ENCODE data around the gene CHST11.
"Not testable (repeated sequence)": the region's sequence is repeated elsewhere in the genome, so short reads cannot be mapped to it uniquely, and the experiment has no call there.

DNA sequence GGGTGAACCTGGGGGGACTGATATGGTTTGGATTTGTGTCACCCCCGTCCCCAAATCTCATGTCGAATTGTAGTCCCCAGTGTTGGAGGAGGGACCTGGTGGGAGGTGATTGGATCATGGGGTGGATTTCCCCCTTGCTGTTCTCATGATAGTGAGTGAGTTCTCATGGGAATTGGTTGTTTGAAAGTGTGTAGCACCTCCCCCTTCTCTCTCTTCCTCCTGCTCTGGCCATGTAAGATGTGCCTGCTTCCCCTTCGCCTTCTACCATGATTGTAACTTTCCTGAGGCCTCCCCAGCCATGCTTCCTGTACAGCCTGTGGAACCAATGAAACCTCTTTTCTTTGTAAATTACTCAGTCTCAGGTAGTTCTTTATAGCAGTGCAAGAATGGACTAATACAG is 156.6 kb downstream of the CHST11 start:
- TF ChIP-seq ZNF629 (tag by site-specific recombination; IDR thresholded peaks at IDR 0.05); ZBTB7A (tag by site-specific recombination; IDR thresholded peaks at IDR 0.05; ENCODE audit: low read depth); TCF7L2 (IDR thresholded peaks at IDR 0.05; ENCODE audit: borderline replicate concordance, low read depth, low read length); ZNF24 (tag by site-specific recombination; IDR thresholded peaks at IDR 0.05); ZFP3 (tag by site-specific recombination; IDR thresholded peaks at IDR 0.05; ENCODE audit: low read depth); HOXD13 (CRISPR knock-in tag; IDR thresholded peaks at IDR 0.05; ENCODE audit: borderline replicate concordance): not testable (repeated sequence)
- TF ChIP-seq, protein P1, sequence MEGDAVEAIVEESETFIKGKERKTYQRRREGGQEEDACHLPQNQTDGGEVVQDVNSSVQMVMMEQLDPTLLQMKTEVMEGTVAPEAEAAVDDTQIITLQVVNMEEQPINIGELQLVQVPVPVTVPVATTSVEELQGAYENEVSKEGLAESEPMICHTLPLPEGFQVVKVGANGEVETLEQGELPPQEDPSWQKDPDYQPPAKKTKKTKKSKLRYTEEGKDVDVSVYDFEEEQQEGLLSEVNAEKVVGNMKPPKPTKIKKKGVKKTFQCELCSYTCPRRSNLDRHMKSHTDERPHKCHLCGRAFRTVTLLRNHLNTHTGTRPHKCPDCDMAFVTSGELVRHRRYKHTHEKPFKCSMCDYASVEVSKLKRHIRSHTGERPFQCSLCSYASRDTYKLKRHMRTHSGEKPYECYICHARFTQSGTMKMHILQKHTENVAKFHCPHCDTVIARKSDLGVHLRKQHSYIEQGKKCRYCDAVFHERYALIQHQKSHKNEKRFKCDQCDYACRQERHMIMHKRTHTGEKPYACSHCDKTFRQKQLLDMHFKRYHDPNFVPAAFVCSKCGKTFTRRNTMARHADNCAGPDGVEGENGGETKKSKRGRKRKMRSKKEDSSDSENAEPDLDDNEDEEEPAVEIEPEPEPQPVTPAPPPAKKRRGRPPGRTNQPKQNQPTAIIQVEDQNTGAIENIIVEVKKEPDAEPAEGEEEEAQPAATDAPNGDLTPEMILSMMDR (tag by site-specific recombination; IDR thresholded peaks at IDR 0.05): not testable (repeated sequence)

All from HEK293 (cell line).